GM19043 (cell line): Measurements from ENCODE around the gene TRIM9.

Experiments
- ATAC-seq: cut with Tn5 transposase; IDR thresholded peaks from one replicate; pipeline ENCODE4 v1.9.1; 2021; ENCODE audit warnings: low read depth; ENCODE audit not compliant: unreplicated experiment

The TRIM9 gene

GRCh38 chr14:51094901-51095853 is at the start of gene TRIM9:
Gene TRIM9 (minus strand): TSS chr14:51095105. CDS start chr14:51094939, 166 bp downstream.
- ATAC-seq: peak; percentile 98

DNA sequence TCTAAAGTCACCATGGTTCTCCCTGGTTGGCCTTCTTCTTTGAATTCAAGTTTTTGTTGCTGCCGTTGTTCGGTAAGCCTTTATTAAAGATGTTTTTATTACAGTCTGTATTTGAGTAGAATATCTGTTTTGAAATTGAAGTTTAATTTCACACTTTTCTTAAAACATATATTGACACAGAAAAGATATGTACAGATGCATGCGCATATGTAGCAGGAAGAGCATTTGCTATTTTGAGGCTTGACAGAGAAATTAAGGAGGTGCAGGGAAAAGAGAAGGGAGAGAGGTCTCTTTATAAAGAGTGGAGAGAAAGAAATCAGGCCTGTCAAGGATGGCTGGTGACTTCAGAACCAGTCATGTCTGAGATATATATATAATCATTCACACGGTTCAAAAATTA is 46.0 kb upstream of the TRIM9 start:
- ATAC-seq: no peak

DNA sequence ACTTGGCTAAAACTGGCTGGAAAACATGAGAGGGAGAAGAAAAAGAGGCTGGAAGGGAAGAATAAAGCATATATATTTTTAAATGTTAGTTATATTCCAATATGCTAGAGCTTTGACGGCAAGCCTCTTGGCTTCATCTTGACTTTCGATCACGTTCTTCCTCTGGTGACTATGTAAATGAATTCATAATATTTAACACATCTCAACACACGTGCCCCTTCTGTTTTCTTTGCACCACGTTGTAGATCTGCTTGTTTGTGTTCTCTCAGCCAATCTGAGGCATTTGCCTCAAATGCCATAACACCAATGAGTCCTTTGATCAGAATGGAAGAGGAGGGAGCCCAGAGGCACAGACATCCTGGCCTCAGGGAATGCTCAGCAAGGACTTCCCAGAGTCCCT is 45.4 kb upstream of the TRIM9 start:
- ATAC-seq: no peak

GRCh38 chr14:51139121-51139681 is 44.3 kb upstream of the TRIM9 start:
- no peak for ATAC-seq

- no peak for ATAC-seq
Measured at GRCh38 chr14:51138404-51139103, 43.6 kb upstream of the TRIM9 start.

GRCh38 chr14:51131516-51131915 is 36.6 kb upstream of the TRIM9 start:
- ATAC-seq: no peak

GRCh38 chr14:51129130-51129529 is 34.2 kb upstream of the TRIM9 start:
- ATAC-seq: no peak

DNA sequence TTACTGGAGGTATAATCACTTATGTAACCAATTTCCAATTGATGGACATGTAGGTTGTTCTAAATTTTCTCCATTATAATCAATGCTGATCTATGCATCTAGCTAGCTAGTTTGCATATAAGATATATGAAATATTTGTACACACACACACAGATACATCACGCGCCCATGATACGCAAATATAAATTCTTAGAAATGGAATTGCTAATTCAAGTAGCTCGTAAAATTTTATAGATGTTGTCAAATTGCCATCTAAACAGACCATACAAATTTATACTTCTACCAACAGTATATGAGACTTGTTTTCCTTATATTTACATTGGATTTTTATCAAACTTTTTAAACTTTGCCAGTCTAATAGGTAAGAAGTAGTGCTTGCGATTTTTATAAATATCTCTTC is 29.1 kb upstream of the TRIM9 start:
- no peak for ATAC-seq

GRCh38 chr14:51121096-51121495 is 26.2 kb upstream of the TRIM9 start:
- no peak for ATAC-seq

DNA sequence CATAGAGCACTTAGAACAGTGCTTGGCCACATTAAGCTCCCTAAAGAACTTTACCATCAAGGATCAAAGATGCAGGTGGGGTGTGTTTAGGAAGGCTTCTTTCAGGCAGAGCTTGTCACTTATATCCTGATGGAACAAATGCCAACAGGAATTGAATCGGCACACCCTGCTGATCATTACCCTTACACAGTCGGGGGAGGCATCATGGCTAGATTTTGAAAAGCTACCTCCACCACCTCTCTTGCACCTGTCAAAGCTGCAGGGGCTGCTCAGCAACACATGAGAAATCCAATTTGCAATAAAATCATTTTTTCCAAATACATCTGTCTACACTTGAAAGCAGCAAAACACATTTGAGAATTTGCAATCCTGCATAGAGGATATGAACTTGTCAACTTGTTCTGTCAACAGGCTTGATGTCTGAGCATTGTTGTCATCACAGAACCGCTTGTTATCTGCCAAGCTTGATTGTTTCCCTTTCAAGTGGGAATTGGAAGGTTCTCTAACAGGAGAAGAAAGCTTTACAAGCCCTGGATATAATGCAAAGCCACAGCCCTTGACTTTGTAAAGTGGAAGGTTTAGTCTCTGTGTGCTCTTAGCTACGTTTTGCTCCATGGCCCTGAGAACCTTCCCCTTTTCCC is 24.6 kb upstream of the TRIM9 start:
- no peak for ATAC-seq

DNA sequence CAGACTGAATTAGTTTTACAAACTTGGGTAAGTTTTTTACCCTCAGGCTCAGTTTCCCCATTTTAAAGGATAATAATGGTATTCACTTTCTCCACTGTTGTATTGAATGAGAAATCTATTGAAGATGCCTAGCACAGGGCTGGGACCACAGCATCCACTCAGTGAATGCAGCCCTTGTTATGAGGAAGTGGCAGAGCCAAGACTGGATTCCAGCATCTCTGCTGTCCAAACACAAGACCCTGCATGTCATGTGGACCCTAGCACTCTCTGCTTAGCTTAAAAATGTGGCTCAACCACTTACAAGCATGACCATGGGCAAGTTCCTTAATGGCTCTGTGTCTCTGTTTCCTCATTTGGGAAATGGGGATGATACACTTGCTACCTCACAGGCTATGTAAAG is 24.1 kb upstream of the TRIM9 start:
- no peak for ATAC-seq

- no peak for ATAC-seq
Measured at GRCh38 chr14:51117593-51117992, 22.7 kb upstream of the TRIM9 start.

DNA sequence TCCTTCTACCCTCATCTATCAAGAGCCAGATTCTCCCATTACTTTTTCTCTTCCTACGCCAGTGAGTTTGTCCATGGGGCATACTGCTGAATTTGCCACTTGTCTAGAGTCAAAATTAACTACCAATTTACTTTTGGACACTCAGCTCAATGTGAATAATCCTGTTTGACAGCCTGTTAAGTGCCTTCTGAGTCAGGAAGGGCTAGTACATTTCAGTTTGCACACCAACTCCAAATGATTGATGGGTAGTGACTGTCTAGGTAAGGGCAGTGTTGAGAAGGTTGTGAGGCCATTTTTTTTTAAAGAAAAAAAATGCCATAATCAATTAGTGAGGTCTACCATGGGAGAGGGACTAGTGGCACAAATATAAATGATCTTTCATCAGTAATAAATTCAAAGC is 21.8 kb upstream of the TRIM9 start:
- no peak for ATAC-seq

DNA sequence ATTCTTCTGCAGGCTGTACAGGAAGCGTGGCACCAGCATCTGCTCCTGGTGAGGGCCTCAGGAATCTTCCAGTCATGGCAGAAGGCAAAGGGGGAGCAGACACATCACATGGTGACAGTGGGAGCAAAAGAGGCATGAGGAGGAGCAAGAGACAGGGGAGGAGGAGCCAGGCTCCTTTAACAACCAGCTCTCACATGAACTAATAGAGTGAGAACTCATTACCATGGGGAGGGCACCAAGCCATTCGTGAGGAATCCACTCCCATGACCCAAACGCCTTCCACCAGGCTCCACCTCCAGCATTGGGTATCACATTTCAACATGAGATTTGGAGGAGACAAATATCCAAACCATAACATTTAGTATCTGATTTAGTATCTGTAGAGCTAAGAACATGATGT is 14.7 kb upstream of the TRIM9 start:
- no peak for ATAC-seq

- ATAC-seq: no peak
Measured at GRCh38 chr14:51107801-51108200, 12.9 kb upstream of the TRIM9 start.

GRCh38 chr14:51104467-51104866 is 9.6 kb upstream of the TRIM9 start:
- no peak for ATAC-seq

DNA sequence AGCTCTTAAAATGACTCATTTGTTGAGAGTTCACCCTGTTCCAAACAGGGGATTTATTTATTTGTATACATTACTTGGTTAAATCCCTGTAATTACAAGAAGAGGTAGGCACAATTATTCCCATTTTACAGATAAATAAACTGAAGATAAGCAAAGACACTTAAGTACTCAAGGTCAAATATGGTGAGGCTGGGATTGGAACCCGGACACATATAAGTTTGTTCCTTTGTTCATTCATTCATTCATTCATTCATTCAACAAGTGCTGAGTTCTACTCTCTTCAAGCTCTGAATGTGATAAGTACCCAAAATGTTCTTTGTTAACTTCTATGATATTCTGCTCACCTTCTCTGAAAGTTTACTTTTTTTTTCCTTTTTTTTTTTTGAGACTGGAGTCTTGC is 2.4 kb upstream of the TRIM9 start:
- ATAC-seq: no peak

GRCh38 chr14:51096870-51097269 is 2.0 kb upstream of the TRIM9 start:
- ATAC-seq: no peak

GRCh38 chr14:51095854-51096823 is 1.2 kb upstream of the TRIM9 start:
- no peak for ATAC-seq

- ATAC-seq: no peak
Measured at GRCh38 chr14:51094282-51094821, 553 bp downstream of the TRIM9 start.
